ENCODE results near the gene IL20.
"Not testable (repeated sequence)": the region's sequence is repeated elsewhere in the genome, so short reads cannot be mapped to it uniquely, and the experiment has no call there.

The IL20 gene

GRCh38 chr1:206843626-206844025, 21.8 kb upstream of the IL20 start:
- DNase-seq: no peak

- DNase-seq: no peak
Measured at GRCh38 chr1:206846487-206846886, 18.9 kb upstream of the IL20 start.

GRCh38 chr1:206847337-206847834, 18.0 kb upstream of the IL20 start:
- DNase-seq: no peak

GRCh38 chr1:206847946-206848345, 17.5 kb upstream of the IL20 start:
- DNase-seq: no peak

- no peak for DNase-seq
Measured at GRCh38 chr1:206850401-206850800, 15.0 kb upstream of the IL20 start.

DNA sequence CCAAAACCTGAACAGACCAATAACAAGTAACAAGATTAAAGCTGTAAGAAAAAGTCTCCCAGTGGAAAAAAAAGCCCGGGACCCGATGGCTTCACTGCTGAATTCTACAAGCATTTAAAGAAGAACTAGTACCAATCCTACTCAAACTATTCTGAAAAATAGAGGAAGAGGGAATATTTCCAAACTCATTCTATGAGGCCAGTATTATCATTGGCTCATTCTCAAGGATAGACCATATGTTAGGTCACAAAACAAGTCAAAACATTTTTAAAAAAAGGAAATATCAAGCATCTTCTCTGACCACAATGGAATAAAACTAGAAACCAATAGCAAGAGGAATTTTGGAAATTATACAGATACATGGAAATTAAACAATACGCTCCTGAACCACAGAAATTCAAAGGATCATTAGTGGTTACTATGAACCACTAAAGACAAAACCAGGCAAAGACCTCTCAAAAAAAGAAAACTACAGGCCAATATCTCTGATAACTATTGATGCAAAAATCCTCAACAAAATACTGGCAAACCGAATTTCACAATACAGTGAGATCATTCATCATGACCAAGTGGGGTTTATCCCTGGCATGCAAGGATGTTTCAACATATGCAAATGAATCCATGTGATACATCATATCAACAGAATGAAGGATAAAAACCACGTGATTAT, 13.9 kb upstream of the IL20 start:
- DNase-seq: no peak

GRCh38 chr1:206852662-206853061, 12.8 kb upstream of the IL20 start:
- DNase-seq: not testable (repeated sequence)

GRCh38 chr1:206853696-206854095, 11.7 kb upstream of the IL20 start:
- not testable (repeated sequence) for DNase-seq

DNA sequence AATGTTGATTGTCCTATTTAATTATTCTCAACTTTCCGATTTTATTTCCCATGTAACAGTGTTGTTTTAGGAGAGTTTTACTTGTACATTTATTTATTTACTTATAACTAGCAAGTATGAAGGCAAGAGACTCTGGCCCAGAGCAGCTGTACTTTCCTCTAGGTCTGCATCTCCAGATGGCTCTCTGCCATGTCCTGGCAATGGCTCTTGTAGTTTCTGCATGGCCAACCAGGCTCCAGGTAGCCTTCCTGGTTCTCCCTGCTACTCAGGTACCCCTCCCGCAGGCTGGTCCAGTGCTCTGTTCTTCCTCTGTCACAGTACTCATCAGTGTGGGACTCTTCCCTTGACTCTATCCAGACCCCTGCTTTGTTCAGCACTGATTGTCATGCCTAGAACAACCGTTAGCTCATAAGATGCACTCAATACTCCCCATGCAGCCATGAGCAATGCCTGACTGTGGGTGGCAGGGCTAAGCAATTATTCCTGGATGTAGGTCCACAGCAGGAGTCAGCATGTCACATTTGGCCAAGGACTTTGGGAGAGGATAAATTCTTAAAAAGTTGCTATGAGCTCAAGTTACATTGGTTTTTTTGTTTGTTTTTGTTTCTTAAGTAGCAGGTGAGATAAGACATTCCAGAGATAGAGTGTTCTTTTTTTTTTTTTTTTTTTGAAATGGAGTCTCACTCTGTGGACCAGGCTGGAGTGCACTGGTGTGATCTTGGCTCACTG, 10.9 kb upstream of the IL20 start:
- DNase-seq: no peak

DNA sequence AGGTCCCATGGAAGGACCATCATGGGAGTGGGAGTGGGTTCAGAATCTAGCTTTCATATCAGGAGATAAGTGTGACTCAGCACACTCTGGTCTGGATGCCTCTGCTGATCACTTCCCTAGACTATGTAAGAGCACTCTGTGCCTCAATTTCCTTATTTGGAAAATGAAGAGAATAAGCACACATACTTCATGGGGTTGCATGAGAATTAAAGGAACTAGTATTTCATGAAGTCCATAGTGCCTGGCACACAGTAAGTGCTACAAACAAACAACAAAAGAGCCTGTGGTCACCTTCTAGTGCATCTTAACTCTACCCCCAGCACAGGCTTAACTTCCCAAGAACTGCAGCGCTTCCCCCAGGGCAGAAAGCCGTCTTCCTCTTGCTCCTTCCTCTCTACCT, 9.6 kb upstream of the IL20 start:
- DNase-seq: no peak

DNA sequence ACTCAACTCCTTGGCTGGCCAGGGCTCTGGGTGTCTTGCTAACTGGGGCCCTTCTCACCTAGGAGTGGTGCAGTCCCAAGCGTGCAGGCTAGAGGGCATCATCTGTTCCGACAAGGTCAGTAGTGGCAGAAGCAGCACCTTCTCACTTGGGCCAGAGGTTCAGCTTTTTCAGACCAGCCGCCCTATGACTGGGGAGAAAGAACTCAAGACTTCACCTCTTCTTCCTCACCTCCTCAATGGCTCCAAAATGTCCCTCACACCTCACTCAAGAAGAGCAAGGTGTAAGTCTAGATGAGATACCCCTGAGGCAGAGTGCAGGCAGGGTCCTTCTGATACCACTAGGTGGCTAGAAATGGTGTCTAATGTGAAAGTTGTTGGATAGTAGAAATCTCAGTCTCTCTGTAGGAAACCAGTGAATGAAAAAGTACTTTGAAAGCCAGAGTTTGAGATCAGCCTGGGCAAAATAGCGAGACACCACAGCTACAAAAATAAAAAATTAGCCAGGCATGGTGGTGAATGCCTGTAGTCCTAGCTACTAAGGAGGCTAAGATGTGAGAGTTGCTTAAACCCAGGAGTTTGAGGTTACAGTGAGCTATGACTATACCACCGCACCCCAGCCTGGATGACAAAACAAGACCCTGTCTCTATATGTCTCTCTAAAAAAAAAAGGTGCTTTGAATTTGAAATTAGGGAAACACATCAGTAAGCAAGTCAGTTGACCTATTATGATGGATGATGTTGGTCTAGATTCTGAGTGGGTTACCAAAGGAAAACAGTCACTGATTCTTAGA, 8.6 kb upstream of the IL20 start:
- DNase-seq: no peak

GRCh38 chr1:206859082-206859521, 6.3 kb upstream of the IL20 start:
- no peak for DNase-seq

GRCh38 chr1:206860165-206860564, 5.3 kb upstream of the IL20 start:
- DNase-seq: no peak

GRCh38 chr1:206863266-206863665, 2.2 kb upstream of the IL20 start:
- no peak for DNase-seq

GRCh38 chr1:206866062-206866461, 639 bp downstream of the IL20 start:
- no peak for DNase-seq

DNA sequence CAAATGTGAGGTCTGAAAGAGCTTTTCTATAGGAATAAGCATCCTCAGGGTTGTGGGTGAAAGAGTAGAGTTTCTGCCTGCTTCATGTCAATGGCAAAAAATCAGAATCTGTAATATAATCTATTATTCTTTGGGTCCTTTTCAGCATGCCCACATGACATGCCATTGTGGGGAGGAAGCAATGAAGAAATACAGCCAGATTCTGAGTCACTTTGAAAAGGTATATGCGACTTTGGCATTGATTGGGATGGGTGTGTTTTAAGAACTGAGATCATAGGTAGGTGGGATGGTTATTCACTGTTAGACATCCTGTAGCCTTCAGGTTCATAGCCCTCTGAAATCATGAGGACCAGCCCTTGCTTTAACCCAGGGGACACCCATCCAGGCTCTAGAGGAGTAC, 1.8 kb downstream of the IL20 start:
- DNase-seq: no peak

GRCh38 chr1:206867716-206868115, 2.3 kb downstream of the IL20 start:
- DNase-seq: no peak

DNA sequence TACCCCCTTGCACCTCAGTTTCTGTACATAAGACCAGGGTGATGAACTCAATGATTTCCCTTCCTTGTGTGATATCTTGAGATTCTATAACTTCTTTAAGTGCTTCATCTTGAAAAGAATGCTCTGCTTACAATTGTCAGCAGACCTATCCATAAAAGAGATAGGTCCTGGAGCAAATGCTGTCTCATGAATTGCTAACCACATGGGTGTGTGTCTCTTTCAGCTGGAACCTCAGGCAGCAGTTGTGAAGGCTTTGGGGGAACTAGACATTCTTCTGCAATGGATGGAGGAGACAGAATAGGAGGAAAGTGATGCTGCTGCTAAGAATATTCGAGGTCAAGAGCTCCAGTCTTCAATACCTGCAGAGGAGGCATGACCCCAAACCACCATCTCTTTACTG, 2.8 kb downstream of the IL20 start:
- no peak for DNase-seq

DNA sequence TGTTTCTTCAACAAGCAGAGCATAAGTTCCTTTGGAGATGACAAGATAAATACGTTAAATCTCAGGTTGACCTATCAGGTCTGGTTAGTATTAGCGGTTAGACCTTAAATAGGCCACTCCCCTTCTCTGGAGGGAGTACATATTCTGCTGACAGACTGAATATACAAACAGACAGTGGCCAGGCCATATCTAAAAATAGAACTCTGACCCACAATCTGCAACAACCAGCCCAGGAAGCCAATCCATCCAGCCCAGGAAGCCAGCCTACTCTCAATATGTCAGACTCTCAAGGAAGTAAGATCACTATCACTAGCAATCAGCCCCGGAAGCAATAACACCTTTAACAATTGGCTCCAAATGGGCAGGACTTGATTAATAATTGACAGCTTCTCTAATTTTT, 6.7 kb downstream of the IL20 start:
- DNase-seq: no peak

- no peak for DNase-seq
Measured at GRCh38 chr1:206873603-206874188, 8.3 kb downstream of the IL20 start.

GRCh38 chr1:206875752-206876377, 10.4 kb downstream of the IL20 start:
- no peak for DNase-seq

DNA sequence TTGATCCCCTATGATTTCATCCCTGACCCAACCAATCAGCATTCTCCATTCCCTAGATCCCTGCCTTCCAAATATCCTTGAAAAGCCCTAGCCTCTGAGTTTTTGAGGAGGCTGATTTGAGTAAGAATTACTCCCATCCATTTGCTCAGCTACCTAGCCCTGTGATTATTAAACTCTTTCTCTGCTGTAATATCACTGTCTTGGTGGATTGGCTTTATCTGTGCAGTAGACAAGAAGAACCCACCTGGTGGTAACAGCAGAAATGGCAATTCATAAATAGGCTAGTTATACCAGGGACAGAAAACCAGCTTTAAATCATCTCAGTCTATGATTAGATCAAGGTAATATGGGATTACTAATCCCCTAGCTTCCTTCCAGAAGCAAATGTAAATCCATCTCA, 13.0 kb downstream of the IL20 start:
- peak; percentile 27 for DNase-seq

GRCh38 chr1:206880314-206880713, 14.9 kb downstream of the IL20 start:
- DNase-seq: no peak

All from NCI-H1694 (cell line).